Activated B cell treated with CpG ODN at 0.5 μM for 24 hours (primary cell): ENCODE data around the gene MAP2K2. TPM values are rescaled to one million over a fixed set of nuclear protein-coding genes. Genes with fewer than 3 reads are reported as not detected.

ENCODE experiments used
- ATAC-seq: fragments of 200-7000 bp; cut with Tn5 transposase; one replicate; pipeline ENCODE4 v1.10.0; 2021; ENCODE audit warnings: low read depth, mild to moderate bottlenecking, moderate library complexity
- CTCF ChIA-PET: fragments of 350-600 bp; sonication (Branson Sonifier 250); formaldehyde crosslinking; loops from one replicate; lab custom pipeline; 2021; ENCODE audit warnings: antibody characterized with exemption; lab: Charles Lee
- POLR2A ChIA-PET: fragments of 350-600 bp; sonication (Branson Sonifier 250); formaldehyde crosslinking; loops from one replicate; lab custom pipeline; 2021; ENCODE audit warnings: antibody characterized with exemption; lab: Charles Lee
- DNase-seq: peaks from one replicate; pipeline ENCODE4 v3.0.0; 2022
- H3K27ac Mint-ChIP-seq: one replicate; pipeline ENCODE4 v1.8.0; 2020; ENCODE audit warnings: mixed read lengths
- H3K27me3 Mint-ChIP-seq: one replicate; pipeline ENCODE4 v1.8.0; 2021; ENCODE audit warnings: mixed read lengths
- H3K36me3 Mint-ChIP-seq: one replicate; pipeline ENCODE4 v1.8.0; 2021; ENCODE audit warnings: low read depth, mixed read lengths
- H3K4me1 Mint-ChIP-seq: one replicate; pipeline ENCODE4 v1.8.0; 2021; ENCODE audit warnings: mixed read lengths
- H3K4me3 Mint-ChIP-seq: one replicate; pipeline ENCODE4 v1.8.0; 2020; ENCODE audit warnings: mild to moderate bottlenecking, mixed read lengths
- H3K9me3 Mint-ChIP-seq: one replicate; pipeline ENCODE4 v1.8.0; 2020; ENCODE audit warnings: mixed read lengths
- CTCF ChIP-seq: fragments of 200-600 bp; IDR thresholded peaks from one replicate; pipeline ENCODE4 v1.8.0; 2022; ENCODE audit warnings: antibody characterized with exemption, mild to moderate bottlenecking
- intact Hi-C: fragments of 100-400 bp; cut with micrococcal nuclease; formaldehyde crosslinking; loops from one replicate; pipeline ENCODE4 v1.15.1; 2024
- total RNA-seq: library from RNA; stranded (reverse); gene quantifications from 2 replicates; pipeline ENCODE4 v1.2.3, GENCODE V29; 2022

The MAP2K2 gene
- total RNA-seq, result 126 TPM in 2 replicates

- H3K4me3 Mint-ChIP-seq, result peak within 1 kb of the TSS; percentile 85
- ChIA-PET CTCF (interaction anchor here (1.2 kb wide), 1 partner anchor 16 kb away, joined by 6 read pairs; no protein-coding TSS in a partner anchor), POLR2A (interaction anchor here (0.7 to 1.2 kb wide), 3 partner anchors 15 to 219 kb away, joined by 3 to 4 read pairs (median 4); partner anchors contain the start of genes EEF2 and MPND)
- DNase-seq (peak; percentile 97), ATAC-seq (peak; percentile 96)
- peaks cover 9% of the 10 kb centered on the region for H3K36me3 Mint-ChIP-seq
- peak within 1 kb of the TSS; percentile 78 for H3K27ac Mint-ChIP-seq
- no peaks in the 10 kb centered on the region for H3K27me3 Mint-ChIP-seq
- no peaks in the 10 kb centered on the region for H3K9me3 Mint-ChIP-seq
- H3K4me1 Mint-ChIP-seq, result peaks cover 24% of the 10 kb centered on the region
- intact Hi-C loops, result loop anchor here (1.0 to 10.0 kb wide), 6 partner anchors 9 to 137 kb away; partner anchors contain the start of genes ANKRD24, EBI3, EEF2 and SIRT6
- TF ChIP-seq CTCF, result no peak
These were observed at the start of gene MAP2K2 for GRCh38 chr19:4123615-4124568. Gene MAP2K2 (minus strand): TSS chr19:4124122. CDS start chr19:4123875, 247 bp downstream.

- POLR2A ChIA-PET, result no interaction called here
- DNase-seq, result peak; percentile 67
- Mint-ChIP-seq H3K36me3 (peaks cover 22% of the 10 kb centered on the region), H3K4me1 (no peaks in the 10 kb centered on the region), H3K4me3 (no peak overlapping the region), H3K9me3 (no peaks in the 10 kb centered on the region), H3K27me3 (peaks cover 14% of the 10 kb centered on the region), H3K27ac (no peak overlapping the region)
- no peak for TF ChIP-seq CTCF
- intact Hi-C loops, result no loop called here
- CTCF ChIA-PET, result no interaction called here
- peak; percentile 79 for ATAC-seq
These were observed 49.0 kb upstream of the MAP2K2 start for GRCh38 chr19:4172861-4173473.

- intact Hi-C loops, result no loop called here
- ChIA-PET CTCF (no interaction called here), POLR2A (no interaction called here)
- Mint-ChIP-seq H3K27ac (no peak overlapping the region), H3K4me3 (no peak overlapping the region), H3K9me3 (no peaks in the 10 kb centered on the region), H3K4me1 (no peaks in the 10 kb centered on the region), H3K27me3 (peaks cover 17% of the 10 kb centered on the region), H3K36me3 (peaks cover 14% of the 10 kb centered on the region)
- TF ChIP-seq CTCF, result no peak
- DNase-seq, result no peak
- no peak for ATAC-seq
These were observed 47.8 kb upstream of the MAP2K2 start for GRCh38 chr19:4171676-4172075.

GRCh38 chr19:4164262-4164661 lies 40.3 kb upstream of the MAP2K2 start:
- ChIA-PET POLR2A (interaction anchor here (0.6 to 0.7 kb wide), 2 partner anchors 8 to 11 kb away, joined by 3 to 5 read pairs; no protein-coding TSS in a partner anchor), CTCF (no interaction called here)
- H3K27ac Mint-ChIP-seq, result no peak overlapping the region
- no peak overlapping the region for H3K4me3 Mint-ChIP-seq
- H3K27me3 Mint-ChIP-seq, result peaks cover 10% of the 10 kb centered on the region
- no peaks in the 10 kb centered on the region for H3K36me3 Mint-ChIP-seq
- intact Hi-C loops, result no loop called here
- no peak for ATAC-seq
- no peaks in the 10 kb centered on the region for H3K9me3 Mint-ChIP-seq
- H3K4me1 Mint-ChIP-seq, result no peaks in the 10 kb centered on the region
- DNase-seq, result no peak
- no peak for TF ChIP-seq CTCF
